Limb (tissue), 2 donors: ENCODE data around the gene ALPI.
"Not testable (repeated sequence)": the region's sequence is repeated elsewhere in the genome, so short reads cannot be mapped to it uniquely, and the experiment has no call there.

Experiments used
- DNase-seq, 2 donors: peaks; one replicate each; pipeline ENCODE4 v3.0.0-alpha.2; 2016; ENCODE audit errors: extremely low spot score in 2 of 2

Gene ALPI

DNA sequence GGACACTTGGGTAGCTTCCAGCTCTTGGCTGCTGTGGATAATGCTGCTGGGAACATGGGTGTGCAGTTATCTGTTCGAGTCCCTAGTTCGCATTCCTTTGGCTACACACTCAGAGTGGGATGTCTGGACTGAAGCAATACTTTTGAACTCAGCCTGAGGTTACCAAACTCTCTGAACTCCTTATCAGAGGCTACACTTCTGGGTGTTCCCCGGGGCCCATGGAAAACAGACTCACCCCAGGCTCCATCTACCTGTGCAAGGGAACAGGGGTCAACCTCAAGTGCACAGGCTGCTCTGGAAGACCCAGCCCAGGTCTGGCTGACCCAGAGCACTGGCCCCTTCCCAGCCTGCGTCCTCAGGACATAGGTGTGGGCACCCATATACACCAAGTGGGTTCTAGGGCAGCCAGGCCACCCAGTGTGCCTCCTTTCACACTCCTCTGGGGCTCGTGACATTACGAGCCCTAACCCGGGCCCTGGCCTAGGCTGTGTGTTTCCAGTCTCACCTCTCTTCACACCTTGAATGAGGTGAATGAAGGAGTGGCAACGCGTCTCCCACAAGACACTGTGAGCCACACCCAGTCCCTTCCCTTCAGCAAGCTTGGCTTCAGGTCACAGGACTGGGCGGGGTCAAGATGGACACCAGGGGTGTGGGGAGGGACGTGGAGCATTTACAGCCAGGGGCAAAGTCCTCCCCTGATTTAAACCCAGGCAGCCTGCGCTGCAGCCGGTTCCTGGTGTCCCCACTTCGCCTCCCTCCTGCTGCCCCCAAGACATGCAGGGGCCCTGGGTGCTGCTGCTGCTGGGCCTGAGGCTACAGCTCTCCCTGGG lies at the start of gene ALPI:
ALPI (plus strand) TSS at position 728 of the 830 bp plus-strand sequence; CDS start at position 775, 47 bp downstream.
- peak in 1 of 2 donors; percentile 12 for DNase-seq

DNA sequence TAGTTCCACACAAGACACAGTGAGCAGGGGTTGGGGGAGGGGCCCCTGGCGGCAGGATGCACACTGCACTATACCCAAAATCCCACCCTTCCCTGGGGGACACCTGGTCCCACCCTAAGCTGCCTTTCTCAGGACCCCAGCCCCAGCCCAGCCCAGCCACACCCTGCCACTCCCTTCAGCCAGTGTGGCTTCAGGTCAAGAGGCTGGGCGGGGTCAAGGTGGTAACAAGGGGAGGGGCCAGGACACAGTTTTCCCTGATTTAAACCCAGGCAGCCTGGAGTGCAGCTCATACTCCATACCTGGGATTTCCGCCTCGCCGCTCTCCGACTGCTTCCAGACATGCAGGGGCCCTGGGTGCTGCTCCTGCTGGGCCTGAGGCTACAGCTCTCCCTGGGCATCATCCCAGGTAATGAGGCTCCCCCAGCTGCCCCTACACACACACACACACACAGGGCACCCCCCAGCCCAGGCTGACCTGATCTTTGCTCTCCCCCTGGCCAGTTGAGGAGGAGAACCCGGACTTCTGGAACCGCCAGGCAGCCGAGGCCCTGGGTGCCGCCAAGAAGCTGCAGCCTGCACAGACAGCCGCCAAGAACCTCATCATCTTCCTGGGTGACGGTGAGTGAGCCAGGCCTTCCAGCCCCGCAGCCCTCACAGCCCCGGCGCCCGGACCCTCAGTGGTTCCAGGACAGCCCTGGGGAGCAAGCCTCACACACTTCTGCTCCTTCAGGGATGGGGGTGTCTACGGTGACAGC lies 49.2 kb upstream of the ALPI start, which contains the start of gene ALPG:
ALPG (plus strand) TSS at position 289 of the 755 bp plus-strand sequence; CDS start at position 340, 51 bp downstream.
- no peak for DNase-seq

DNA sequence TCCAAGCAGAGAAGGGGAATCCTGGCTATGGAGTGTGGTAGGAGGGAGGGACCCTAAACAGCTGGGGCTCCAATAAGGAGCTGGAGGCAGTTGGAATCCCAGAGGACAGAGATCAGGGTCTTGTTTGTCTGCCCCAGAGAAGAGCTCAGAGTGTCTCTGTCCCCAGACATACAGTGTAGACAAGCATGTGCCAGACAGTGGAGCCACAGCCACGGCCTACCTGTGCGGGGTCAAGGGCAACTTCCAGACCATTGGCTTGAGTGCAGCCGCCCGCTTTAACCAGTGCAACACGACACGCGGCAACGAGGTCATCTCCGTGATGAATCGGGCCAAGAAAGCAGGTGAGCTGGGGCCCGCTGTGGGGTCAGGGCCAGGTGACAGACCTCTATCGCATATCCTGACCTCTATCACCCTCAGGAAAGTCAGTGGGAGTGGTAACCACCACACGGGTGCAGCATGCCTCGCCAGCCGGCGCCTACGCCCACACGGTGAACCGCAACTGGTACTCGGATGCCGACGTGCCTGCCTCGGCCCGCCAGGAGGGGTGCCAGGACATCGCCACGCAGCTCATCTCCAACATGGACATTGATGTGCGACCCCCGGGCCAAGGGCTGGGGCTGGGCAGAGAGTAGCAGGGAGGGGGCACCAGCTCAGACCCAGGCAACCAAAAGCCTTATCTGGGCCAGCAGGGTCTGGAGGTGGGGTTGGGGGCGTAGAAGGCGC lies 48.4 kb upstream of the ALPI start:
- DNase-seq = not testable (repeated sequence)

- DNase-seq = not testable (repeated sequence)
Observed at GRCh38 chr2:232408269-232408668, 47.7 kb upstream of the ALPI start.

DNA sequence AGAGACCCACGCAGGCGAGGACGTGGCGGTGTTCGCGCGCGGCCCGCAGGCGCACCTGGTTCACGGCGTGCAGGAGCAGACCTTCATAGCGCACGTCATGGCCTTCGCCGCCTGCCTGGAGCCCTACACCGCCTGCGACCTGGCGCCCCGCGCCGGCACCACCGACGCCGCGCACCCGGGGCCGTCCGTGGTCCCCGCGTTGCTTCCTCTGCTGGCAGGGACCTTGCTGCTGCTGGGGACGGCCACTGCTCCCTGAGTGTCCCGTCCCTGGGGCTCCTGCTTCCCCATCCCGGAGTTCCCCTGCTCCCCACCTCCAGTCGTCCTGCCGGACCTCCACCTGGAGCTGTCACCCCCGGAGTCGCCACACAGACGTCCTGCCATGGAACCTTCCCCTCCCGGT lies 46.3 kb upstream of the ALPI start:
- not testable (repeated sequence) for DNase-seq

GRCh38 chr2:232410238-232410900 lies 45.6 kb upstream of the ALPI start:
- no peak for DNase-seq

DNA sequence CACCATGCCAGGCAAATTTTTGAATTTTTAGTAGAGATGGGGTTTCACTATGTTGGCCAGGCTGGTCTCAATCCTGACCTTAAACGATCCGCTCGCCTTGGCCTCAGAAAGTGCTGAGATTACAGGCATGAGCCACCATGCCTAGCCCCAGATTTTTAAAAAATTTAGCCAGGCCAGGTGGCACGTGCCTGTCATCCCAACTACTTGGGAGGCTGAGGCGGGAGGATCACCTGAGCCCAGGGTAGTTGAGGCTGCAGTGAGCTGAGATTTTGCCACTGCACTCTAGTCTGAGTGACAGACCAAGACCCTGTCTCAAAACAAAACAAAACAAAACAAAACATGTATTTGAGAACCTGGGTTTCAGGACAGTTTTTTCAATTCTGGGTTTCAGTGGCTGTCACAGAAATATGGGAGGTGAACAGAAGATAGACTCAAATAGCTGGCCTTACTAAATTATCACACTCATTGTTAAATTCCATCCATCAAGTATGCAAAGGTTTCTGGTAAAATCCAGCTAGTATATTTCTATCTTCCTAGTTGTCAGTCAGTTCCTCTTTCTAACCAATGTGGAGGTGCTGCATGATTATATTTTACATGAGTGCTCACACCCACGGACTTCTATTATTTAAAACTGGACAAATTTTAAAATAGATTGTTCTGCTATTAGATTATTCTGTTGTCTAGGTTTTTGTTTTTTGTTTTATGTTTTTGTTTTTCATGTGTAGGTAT lies 43.9 kb upstream of the ALPI start:
- no peak for DNase-seq

- DNase-seq = no peak
Observed at GRCh38 chr2:232412986-232413385, 43.0 kb upstream of the ALPI start.

DNA sequence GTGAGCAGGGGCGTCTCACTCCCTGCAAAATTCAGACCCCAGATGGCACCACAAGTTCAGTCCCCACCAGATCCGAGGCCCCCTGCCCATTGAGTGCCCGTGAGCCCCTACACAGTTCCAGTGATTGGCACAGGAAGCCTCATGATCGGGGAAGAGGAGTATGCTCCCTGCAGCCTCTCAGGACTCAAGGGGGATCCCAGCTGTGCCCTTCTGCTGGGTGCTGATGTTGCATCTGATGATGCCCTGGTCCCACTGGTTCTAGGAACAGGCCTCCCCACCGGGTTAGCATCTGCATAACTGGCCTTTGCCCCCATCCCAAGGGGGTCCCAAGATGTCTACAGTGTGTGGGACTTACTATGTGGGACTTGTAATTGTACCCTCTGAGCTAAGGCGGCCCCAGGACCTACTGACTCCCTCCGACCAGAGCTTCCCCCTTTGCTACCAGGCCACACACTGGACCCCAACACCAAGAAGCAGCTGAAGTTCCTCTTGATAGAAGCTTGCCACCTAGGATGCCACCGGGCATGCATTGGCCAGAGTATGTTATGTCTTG lies 40.7 kb upstream of the ALPI start:
- DNase-seq = no peak

- DNase-seq = no peak
Observed at GRCh38 chr2:232415736-232416520, 40.0 kb upstream of the ALPI start.

DNA sequence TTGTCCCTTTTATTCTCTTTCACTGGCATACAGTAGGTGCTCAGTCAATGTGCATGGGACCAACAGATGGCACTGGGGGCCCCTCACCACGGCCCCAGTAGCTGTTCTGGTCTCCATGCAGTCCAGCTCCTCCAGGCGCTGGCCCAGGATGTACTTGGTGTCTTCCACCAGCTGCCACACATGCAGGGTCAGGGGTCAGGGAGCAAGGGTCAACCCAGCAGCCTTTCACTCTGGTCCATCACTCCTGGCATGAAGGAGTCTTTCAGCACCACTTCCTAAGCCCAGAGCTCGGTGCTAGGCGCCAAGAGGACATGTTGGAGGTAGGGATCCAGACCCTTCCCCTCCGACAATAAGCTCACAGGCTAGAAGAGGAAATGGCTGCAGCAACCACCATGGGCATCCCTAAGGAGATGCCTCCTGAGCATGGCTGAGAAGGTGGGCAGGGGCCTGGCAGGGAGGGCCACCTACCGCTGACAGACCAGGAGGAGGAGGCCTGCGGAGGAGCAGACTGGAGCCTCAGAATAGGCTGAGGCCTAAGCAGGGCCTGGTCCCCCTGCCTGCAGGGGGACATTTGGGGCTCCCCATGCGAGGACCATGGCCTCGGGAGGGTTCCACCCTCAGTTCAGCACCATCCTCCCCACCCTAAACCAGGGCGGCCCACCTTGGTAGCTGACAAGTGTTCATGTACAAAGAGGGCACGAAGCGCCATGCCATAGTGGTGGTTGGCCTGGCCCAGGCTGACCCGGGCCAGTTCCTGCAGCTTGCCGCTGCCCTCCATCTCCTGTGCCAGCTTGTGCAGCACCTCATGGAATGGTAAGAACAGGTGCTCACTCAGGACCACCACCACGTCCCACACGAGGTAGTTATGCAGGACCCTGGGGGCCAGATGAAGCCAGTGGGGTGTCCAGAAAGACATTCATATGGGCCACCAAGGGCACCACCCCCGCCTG lies 39.2 kb upstream of the ALPI start:
- no peak for DNase-seq

GRCh38 chr2:232417489-232417888 lies 38.5 kb upstream of the ALPI start:
- no peak for DNase-seq

GRCh38 chr2:232418056-232418455 lies 37.9 kb upstream of the ALPI start:
- no peak for DNase-seq

- DNase-seq = peak in 1 of 2 donors; percentile 52
Observed at GRCh38 chr2:232418466-232419244, 37.3 kb upstream of the ALPI start.

DNA sequence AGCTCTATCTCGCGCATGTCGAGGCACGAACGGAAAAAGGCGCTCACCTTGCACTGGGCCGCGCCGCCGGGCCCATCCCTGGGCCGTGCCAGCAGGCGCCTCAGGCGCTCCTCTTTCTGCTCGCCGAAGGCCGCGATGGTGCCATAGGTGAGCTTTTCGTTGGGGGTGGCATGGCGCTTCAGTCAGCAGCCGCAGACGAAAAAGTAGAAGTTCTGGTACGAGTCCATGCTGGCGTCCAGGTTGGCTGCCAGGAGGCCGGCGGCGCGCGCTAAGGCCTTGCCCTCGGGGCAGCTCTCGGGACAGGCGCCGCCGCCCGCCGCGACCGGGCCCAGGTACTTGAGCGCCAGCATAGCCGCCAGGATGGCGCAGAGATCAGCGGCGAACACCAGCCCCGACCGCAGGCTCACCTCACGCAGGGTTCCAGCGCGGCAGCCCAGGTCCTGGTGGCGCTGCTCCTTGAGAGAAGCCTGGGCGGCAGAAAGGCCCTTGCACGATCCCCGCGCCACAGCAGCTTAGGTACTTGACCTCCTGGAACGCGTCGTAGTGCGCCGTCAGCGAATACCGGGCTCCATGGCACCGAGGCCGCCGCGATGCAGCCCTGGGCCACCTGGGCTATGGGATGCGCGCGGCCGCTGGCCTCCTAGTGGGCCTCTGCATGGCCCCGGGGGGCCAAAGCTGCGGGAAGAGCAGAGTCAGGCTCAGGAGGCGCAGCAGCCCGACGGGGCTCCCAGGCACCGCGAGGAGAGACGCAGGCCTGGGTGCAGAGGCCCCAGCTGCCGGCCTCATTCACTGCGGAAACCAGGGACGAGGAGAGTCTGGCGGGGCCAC lies 36.5 kb upstream of the ALPI start:
- no peak for DNase-seq

- no peak for DNase-seq
Observed at GRCh38 chr2:232420073-232420454, 35.9 kb upstream of the ALPI start.
